K562 (cell line): ENCODE data around the gene TMEM191C. TPM values are rescaled to one million over a fixed set of nuclear protein-coding genes. Genes with fewer than 3 reads are reported as not detected.
"Not testable (repeated sequence)": the region's sequence is repeated elsewhere in the genome, so short reads cannot be mapped to it uniquely, and the experiment has no call there.

Experiments used
- MYC ChIP-seq, 2 experiments: fragments of 250-450 bp in 1 of 2; sonication (Bioruptor Pico) in 1 of 2; IDR thresholded peaks; 2 replicates each; pipeline versions ENCODE4 v1.5.1 to v1.6.1; 2012 to 2021; ENCODE audit warnings: low read depth in 2 of 2, borderline replicate concordance in 1 of 2, improper control_type of control experiment in 1 of 2, low read length in 1 of 2, mild to moderate bottlenecking in 1 of 2, moderate library complexity in 1 of 2
- POLR2G ChIP-seq: fragments of 200-400 bp; formaldehyde crosslinking; IDR thresholded peaks from 2 replicates; pipeline ENCODE4 v1.6.1; 2017; ENCODE audit warnings: low read depth, mild to moderate bottlenecking, antibody characterized with exemption, low read length, moderate library complexity
- RBFOX2 ChIP-seq: fragments of 200-400 bp; formaldehyde crosslinking; IDR thresholded peaks from 2 replicates; pipeline ENCODE4 v1.6.1; 2017; ENCODE audit warnings: low read depth, mild to moderate bottlenecking, low read length, moderate library complexity
- RREB1 ChIP-seq: fragments of 250-450 bp; sonication (Bioruptor Pico); IDR thresholded peaks from 2 replicates; pipeline ENCODE4 v1.4.0; 2020
- SRF ChIP-seq, 2 experiments: fragments of 250-450, 450-650 bp in 1 of 2; sonication (Bioruptor Pico) in 1 of 2; sonication (generic) in 1 of 2; formaldehyde crosslinking; IDR thresholded peaks; 2 replicates each; pipeline versions ENCODE4 v1.5.0 to v1.5.1; 2020 to 2022; ENCODE audit warnings: mild to moderate bottlenecking in 1 of 2, missing genetic modification reagents in 1 of 2
- ZBTB40 ChIP-seq, 2 experiments: fragments of 450-650 bp in 1 of 2; sonication (generic) in 1 of 2; formaldehyde crosslinking in 1 of 2; IDR thresholded peaks; 2 replicates each; pipeline versions ENCODE4 v1.7.1 to v1.9.0; 2016 to 2022; ENCODE audit warnings: inconsistent platforms in 1 of 2, mild to moderate bottlenecking in 1 of 2, missing genetic modification reagents in 1 of 2
- ZBTB7A ChIP-seq: IDR thresholded peaks from 2 replicates; pipeline ENCODE4 v1.6.1; 2011; ENCODE audit warnings: low read depth, mild to moderate bottlenecking, low read length, moderate library complexity, borderline replicate concordance; ENCODE audit not compliant: control insufficient read depth
- ZNF263 ChIP-seq: sonication (generic); formaldehyde crosslinking; IDR thresholded peaks from 2 replicates; pipeline ENCODE4 v1.8.0; 2022; ENCODE audit warnings: mild to moderate bottlenecking, missing genetic modification reagents, borderline replicate concordance
- polyA plus RNA-seq, 8 experiments: library from polyadenylated mRNA; depleted of rRNA in 4 of 8; stranded (reverse) in 5 of 8; unstranded in 3 of 8; fragments of >200 nt; fragmentation: Nextera tagmentation in 2 of 8; fragmentation: Illumina TruSeq in 1 of 8; extraction: Ambion mirVana in 2 of 8; extraction: Trizol in 1 of 8; gene quantifications; 2 replicates each; pipeline versions ENCODE4 v1.2.1 to v1.2.3, GENCODE V29; 2011 to 2014; ENCODE audit warnings: inconsistent platforms in 1 of 8, missing spikeins in 1 of 8
- total RNA-seq, 7 experiments: library from RNA; depleted of rRNA in 6 of 7; stranded (reverse); fragments of >200 nt in 6 of 7; fragmentation: Illumina TruSeq in 2 of 7; extraction: Trizol in 2 of 7; gene quantifications; 2 replicates each; pipeline versions ENCODE4 v1.2.1 to v1.2.3, GENCODE V29; 2011 to 2021; ENCODE audit warnings: low replicate concordance in 1 of 7

TMEM191C gene
- total and polyA plus RNA-seq, 9 of the 15 experiments (the other 6 are each of a cell fraction or from before 2014, with no cell fraction given) = 0.15 to 7.1 (median 1.1) TPM

- TF ChIP-seq POLR2G (peak; percentile 56; the same call in 1 of the 2 replicates), MYC (IDR thresholded peaks at IDR 0.05; ENCODE audit: low read depth, low read length) (0 out of 2 replicates have a peak, but pooled peaks have one; percentile 15), ZNF263 (CRISPR knock-in tag) (peak; percentile 59; the same call in 1 of the 2 replicates), RREB1 (0 out of 2 replicates have a peak, but pooled peaks have one; percentile 32), ZBTB7A (peak; percentile 21; the same call in 1 of the 2 replicates), RBFOX2 (0 out of 2 replicates have a peak, but pooled peaks have one; percentile 21), ZBTB40 (IDR thresholded peaks at IDR 0.05) (peak; percentile 69), SRF (CRISPR knock-in tag; IDR thresholded peaks at IDR 0.05) (peak in 1 of 2 experiments; percentile 40; a peak in 1 of 4 replicates)
- not testable (repeated sequence) for TF ChIP-seq MYC (CRISPR knock-in tag; IDR thresholded peaks at IDR 0.05; ENCODE audit: borderline replicate concordance, low read depth); ZBTB40 (CRISPR knock-in tag; IDR thresholded peaks at IDR 0.05)
These were observed 1.3 kb downstream of the TMEM191C start (continued) for GRCh38 chr22:21468194-21469096.
